Liver (tissue), 3 donors: ENCODE data around the gene LRRC49.

Source experiments
- CTCF ChIP-seq: fragments of 150-350 bp; IDR thresholded peaks from 2 replicates; pipeline ENCODE4 v1.5.1; 2017; ENCODE audit warnings: improper control_type of control experiment, low read depth, low read length; ENCODE audit not compliant: missing input control
- JUND ChIP-seq, 2 donors: IDR thresholded peaks; 2 replicates each; pipeline ENCODE4 v1.6.1; 2016; ENCODE audit warnings: antibody characterized with exemption in 2 of 2
- RAD21 ChIP-seq, 2 donors: IDR thresholded peaks; 2 replicates each; pipeline ENCODE4 v1.6.1; 2016; ENCODE audit warnings: antibody characterized with exemption in 2 of 2, mild to moderate bottlenecking in 2 of 2
- SP1 ChIP-seq: IDR thresholded peaks from 2 replicates; pipeline ENCODE4 v1.6.1; 2018; ENCODE audit warnings: antibody characterized with exemption, mild to moderate bottlenecking
- TAF1 ChIP-seq: conservative IDR thresholded peaks from 2 replicates; pipeline ENCODE4 v1.6.1; 2016; ENCODE audit warnings: antibody characterized with exemption, mild to moderate bottlenecking
- donor health status: healthy.
- donor health status: healthy.

- TF ChIP-seq TAF1 (no peak), CTCF (no peak), JUND (IDR thresholded peaks at IDR 0.05) (no peak), SP1 (no peak), RAD21 (IDR thresholded peaks at IDR 0.05) (no peak)
These were observed 39.2 kb upstream of the LRRC49 start for GRCh38 chr15:70853318-70853972.
